ENCODE measurements around the gene MUC15.
A peak's percentile ranks its signal among the peaks of the same experiment; 100 is the strongest.

MUC15 gene

DNA sequence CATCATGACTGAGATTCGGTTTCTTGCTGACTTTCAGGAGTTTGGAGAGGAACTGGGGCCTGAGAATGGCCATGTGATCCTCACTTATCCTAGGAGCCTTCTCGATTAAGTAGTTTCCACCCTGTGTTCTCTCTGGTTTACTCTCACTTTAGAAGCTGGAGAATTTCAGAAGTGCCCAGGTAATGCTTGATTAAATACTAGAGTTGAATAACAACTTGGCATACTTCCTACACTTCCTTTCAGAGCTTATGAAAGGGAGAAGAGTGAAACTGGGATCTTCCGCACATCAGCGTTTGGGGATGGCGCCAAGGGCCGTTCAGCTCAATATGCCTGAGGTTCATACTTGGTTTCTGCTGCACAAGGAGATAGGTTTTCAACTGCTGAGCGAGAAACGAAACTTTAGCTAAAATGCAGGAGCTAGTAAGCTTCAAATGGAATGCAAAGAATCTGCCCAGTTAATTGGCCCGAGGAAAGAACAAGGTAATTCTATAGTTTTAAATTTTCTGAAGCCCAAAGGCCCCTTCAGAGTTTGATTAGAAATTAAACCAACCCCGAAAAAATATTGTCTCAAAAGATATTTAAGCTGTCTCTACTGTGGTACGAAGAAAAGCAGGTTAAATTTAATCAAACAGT is 823 bp upstream of the MUC15 start:
- FAIRE-seq = no peak

DNA sequence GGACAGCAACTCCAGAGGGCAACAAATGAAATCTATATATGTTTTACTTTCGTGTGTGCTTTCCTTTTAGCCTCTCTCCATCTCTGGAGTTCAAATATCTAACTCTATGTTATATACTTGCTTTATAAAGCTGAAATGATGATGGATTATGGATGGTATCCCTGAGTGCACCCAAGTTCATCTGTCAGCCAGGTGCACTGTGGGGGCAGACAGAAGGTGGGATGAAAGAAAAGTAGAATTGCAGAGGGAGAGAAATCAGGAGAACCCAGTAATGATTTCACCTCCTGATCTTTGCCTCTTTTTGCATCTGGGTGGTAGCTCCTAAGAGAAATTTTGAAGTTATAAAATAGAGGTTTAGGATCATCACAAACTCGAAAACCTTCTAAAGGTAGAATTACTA is 2.4 kb downstream of the MUC15 start:
- FAIRE-seq = no peak

DNA sequence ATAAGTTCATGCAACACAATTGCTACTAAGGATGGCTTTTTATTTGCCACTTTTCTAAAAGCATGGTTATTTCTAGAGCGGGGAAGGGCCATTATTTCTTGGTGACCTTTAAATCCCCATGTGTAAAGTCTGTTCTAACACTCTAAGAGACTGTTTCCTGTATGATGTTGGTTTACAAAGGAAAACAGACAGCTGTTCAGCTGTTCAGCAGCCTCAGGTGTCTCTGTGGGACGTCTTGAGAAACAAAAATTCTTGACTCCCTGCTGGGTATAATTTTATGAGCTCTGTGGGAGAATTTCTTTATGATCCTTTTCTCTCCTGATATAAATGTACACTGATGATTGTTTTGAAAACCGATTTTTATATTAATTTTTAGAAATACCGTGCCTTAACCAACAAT is 13.9 kb downstream of the MUC15 start:
- FAIRE-seq = no peak

DNA sequence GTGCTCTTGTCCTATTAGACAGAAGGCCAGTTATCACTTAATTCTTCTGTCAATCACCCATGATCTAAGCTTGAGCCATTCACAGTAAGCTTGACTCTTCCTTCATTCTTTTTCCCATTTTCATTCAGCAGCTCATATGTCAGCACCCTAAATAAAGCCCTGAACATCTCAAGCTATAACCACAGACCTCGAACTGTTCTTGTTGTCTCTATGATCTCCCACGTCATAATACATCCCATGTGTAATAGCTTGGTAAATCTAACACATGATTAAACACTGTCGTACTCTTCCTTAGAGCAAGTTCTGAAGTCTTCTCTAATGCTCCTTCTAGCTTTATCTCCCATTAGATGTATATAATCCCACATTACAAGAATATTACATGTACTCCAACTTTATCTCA is 14.4 kb downstream of the MUC15 start:
- no peak for FAIRE-seq

DNA sequence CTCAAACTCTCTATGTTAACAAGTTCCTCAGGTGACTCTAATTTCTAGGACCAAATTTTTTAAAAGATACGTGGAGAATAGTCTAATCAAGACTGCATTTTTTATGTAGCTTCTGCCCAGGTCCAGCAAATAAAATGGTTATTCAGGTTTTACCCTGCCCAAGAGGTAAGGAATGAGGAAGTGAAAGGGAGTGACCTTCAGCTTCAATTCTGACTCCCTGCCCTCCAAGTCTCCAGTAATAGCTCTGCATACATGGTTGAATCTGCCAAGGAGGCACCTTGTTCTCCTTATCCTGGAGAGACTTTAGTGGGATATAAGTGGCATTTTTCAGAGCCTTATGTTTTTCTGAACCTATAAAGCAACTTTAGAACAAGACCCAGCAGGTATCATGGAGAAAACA is 15.5 kb downstream of the MUC15 start:
- no peak for FAIRE-seq

DNA sequence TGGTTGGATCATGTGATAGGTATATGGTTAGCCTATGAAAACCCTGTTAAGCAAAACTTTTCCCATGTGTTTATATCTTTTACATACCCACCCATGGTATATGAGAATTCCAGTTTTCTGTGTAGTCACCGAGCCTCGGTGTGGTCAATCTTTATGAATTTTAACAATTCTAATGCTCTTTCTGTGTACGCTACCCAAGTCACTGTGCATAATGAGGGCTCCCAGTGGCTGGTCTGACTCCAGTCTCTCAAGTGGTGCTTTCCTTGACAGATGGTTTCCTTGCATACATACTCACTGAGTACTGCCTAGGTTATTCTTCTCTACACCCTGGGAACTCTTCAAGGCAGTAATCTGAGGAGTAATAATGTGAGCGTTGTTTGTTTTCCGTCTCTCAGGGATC is 17.6 kb downstream of the MUC15 start:
- no peak for FAIRE-seq

DNA sequence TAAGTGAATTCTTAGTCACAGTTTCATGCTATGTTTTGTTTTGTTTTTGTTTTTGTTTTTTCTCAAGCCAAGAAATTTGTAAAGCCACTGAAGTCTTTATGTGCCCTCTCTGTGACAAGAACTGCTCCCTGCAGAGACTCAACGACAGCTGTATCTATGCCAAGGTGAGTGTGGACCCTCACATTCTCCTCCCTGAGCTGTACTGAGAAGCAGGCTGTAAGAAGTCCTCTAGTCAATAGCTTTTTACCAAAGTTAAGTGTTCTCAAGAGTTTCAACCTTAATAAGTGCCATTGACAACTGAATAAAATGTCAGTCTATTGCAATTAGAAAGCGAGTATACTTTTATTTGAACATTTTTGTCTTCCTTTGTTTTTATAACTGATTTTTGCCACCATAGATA is 18.9 kb downstream of the MUC15 start:
- no peak for FAIRE-seq

DNA sequence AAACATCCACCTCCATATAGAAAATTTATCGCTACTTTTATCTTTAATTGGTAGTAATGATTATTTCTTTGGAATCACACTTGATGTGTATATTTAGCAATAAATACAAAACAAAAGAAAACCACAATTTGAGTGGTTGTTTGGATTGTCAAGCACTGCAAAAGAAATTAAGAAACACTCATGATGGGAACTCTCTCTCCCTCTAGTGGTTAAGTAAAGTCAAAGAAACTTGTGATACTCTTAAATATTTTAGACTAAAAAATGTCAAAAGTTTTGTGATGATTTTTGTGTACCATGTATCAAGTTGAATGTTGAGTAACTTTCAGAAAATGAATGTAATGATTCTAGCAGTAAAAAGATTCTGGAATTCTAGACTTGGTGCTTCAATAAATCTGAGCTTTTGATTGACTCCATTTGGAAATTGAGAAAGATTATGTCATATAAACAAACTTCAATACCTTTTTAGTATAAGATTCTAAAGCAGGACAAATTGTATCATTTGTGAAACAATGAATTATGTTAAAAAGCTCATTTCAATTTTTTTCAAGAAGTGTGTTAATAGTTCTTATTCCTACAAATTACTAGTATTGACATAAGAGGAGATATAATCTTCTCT is 20.8 kb downstream of the MUC15 start:
- FAIRE-seq = no peak

DNA sequence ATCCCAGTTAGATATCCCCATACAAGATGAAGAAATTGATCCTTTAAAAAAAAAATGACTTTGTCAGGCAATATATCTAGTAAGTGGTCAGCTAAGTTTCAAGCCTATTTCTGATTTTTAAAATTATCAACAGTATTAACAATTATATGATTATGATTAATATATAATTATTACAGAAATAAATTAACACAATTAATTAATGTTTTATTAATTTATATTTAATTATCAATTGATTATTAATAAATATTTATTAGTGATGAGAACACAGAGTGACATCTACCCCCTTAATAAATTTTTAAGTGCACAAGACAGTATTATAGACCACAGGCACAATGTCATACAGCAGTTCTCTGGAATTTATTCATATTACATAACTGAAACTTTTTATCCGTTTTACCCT is 22.0 kb downstream of the MUC15 start:
- FAIRE-seq = no peak

DNA sequence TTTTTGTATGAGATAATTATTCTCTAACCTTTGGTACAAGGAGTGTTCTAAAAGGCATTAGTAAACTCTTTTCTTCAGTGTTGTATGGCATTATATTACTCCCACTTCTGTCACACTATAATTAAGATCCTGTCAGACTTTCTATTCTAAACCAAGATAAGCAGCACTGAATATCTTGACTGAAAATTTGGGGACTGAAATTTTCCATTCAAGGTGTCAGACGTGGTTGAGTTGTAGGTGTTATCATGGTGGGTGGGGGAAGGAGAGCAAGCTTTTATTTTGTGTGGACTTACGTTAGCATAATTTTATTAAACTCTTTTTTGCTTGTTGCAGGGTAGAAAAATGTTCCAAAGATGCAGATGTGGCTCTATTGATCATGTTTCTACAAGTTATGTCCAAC is 22.9 kb downstream of the MUC15 start:
- FAIRE-seq = peak; percentile 9

DNA sequence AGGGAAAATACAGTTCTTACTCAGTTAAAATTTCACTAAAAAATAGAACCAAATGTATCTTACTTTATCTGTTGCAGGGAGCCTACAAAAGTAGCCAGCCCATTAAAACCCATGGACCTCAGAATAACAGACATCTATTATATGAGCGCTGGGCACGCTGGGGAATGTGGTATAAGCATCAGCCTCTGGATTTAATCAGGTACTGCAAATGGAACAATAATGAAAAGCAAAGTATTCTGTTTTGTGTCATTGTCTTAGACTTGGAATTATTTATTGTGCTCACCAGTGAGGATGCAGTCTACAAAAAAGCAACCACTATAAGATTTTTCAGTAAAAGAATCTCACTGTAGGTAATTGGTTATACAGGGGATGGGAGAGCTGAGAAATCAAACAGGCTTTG is 30.2 kb downstream of the MUC15 start:
- no peak for FAIRE-seq

DNA sequence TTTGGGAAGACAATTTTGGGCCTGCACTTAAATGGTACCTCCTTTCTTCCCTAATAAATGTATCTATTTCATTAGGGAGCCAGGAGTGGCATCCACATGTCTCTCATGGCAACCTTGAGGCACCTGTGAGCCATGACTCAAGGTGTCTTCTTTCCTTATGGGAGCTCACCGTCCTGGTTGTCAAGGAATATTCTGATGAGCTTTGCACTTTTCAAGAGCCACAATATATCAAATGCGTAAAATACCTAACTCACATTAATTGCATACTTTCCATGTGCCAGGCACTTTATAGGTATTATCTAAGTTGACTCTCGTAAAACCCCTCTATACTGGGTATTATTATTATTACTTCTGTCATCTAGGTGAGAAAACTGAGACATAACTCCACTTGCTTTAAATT is 32.5 kb downstream of the MUC15 start:
- no peak for FAIRE-seq

DNA sequence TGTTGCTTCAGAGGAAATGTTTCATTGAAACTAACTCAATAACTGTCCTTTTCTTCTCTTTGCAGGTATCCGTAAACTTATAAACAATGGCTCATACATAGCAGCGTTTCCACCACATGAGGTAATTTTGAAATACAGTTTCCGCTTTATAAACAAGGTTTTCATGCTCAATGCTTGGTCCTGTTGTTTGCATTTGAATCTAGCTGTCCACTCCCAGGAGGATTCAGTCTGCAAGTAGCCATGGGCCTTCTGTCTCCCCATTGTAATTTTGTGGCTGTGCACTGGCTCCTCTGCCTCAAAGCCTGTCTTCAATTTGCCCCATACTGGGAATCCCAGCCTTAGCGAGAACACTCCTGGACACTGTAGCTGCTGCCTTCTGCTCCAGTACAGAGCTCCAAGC is 34.7 kb downstream of the MUC15 start:
- no peak for FAIRE-seq

DNA sequence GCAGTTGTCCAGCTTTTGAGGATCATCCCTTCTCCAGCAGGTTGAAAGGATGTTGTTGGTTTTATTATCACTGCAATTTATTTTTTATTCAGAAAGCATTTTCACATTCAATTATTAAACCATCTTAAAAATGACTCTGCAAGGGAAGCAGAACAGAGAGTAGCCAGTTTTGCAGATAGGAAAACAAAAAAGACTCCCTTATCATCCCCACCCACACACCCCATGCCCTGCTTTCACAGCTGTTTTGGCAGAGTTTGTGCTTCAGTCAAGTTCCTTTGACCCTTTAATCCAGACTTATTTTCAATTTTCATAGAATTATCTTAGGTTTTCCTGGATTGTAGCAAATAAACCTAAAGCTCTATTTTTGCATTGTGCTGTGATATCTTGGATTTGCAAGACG is 44.4 kb downstream of the MUC15 start:
- no peak for FAIRE-seq

DNA sequence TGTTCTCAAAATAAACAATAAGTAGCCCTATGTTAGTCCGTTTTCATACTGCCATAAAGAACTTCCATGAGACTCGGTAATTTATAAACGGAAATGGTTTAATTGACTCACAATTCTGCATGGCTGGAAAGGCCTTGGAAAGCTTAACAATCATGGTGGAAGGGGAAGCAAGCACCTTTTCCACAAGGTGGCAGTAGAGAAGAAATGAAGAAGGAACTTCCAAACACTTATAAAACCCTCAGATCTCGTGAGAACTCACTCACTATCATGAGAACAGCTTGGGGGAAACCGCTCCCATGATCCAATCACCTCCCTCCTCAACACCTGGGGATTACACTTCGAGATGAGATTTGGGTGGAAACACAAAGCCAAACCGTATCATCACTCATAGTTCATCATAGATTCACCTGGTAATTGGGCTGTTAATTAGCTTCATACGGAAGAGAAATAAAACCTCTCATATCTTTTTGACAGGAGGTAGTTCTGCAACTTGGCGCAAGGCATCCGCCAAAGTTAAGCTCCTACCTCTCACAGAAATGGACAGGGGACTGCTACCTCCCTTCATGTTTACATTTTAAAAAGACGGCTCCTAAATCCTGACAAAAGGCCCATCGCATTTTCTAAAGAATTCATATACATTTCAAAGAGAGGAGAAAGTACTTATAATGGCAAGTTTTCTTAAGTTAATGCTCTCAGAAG is 49.0 kb downstream of the MUC15 start:
- no peak for FAIRE-seq

DNA sequence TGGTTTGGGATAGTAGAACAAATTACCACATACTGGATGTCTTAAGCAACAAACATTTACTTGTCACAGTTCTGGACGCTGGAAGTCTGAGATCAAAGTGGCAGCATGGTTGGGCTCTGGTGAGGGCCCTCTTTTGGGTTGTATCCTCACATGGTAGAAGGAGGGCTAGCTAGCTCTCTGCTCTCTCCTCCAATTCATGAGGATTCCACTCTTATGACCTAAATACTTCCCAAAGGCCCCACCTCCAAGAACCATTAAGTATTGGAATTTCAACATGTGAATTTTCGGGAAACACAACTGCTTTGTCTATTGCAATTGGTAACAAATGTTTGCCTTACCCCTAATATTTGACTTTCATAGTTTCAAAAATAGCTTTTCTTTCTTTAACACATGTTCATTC is 52.6 kb downstream of the MUC15 start:
- FAIRE-seq = no peak

DNA sequence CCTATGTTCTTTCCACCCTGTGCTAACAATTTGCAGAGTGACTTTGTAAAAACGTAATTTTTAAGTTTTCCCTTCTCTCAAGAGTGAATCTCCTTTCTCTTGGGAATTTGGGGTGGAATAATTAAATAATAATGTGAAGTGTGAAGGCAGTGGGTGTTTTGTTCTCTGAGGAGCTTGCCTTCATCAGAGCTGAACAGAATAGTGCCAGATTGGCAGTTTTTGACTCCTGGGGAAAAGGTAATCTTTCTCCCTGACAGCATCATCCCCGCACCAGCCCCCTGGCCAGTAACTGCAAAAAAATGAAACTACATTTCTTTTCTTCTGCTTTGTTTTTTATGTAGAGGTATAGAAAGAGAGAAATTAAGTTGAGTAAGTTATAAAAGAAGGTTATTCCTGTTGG is 59.9 kb downstream of the MUC15 start:
- no peak for FAIRE-seq

DNA sequence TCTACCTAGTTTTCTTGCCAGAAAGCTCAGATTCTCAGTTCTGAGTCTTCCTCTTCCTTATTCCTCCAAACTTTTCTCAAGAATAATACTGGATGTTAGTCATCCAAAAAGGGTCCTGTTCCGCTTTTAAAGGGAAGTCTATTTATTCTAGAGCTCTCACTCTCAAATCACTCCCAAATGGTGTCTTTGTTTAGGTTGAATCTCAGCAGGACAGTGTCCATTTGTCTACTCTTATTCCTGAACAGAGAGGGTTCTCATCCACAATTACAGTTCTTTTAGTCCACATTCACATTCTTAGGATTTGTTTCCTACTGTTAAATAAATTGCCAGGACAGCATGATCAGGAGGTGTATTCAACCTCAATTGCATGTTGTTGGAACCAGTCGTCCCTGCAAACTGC is 61.3 kb downstream of the MUC15 start:
- no peak for FAIRE-seq

DNA sequence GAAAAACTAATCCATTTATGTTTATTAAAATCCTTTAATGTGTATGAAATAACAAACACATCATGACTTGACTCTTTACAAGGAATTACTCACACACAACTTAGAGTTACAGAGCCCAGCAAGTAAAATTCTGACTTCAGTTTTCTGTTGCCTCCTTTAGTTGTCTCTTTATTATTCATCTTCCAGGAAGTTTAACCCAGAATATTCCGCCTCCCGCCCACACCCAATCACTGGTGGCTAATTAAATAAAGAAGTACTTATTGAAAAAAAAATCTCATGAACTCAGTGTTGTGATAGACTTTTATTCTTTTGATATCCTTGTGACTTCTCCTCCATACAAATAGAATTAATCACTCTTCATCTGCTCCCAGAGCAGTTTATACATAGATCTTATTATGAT is 61.9 kb downstream of the MUC15 start:
- no peak for FAIRE-seq
